Adipocyte (in vitro differentiated cells): Measurements from ENCODE around the gene RHOV.

Experiments
- DNase-seq: peaks from one replicate; pipeline ENCODE4 v3.0.0-alpha.2; 2015; ENCODE audit warnings: low read depth
- H3K27me3 ChIP-seq: replicated peaks from 2 replicates; pipeline ENCODE4 v1.7.0; 2013; ENCODE audit warnings: mild to moderate bottlenecking, low read length, moderate library complexity; ENCODE audit not compliant: control insufficient read depth, insufficient read depth
- H3K36me3 ChIP-seq: 2 replicates; pipeline ENCODE4 v1.7.0; 2013; ENCODE audit warnings: low read length, mild to moderate bottlenecking, moderate library complexity; ENCODE audit not compliant: control insufficient read depth, insufficient read depth, severe bottlenecking
- H3K4me1 ChIP-seq: 2 replicates; pipeline ENCODE4 v1.7.0; 2013; ENCODE audit warnings: mild to moderate bottlenecking, low read length, moderate library complexity; ENCODE audit not compliant: control insufficient read depth, insufficient read depth
- H3K4me3 ChIP-seq: 2 replicates; pipeline ENCODE4 v1.7.0; 2013; ENCODE audit warnings: mild to moderate bottlenecking, low read length, moderate library complexity
- H3K9ac ChIP-seq: 2 replicates; pipeline ENCODE4 v1.7.0; 2013; ENCODE audit warnings: mild to moderate bottlenecking, low read length, moderate library complexity
- H3K9me3 ChIP-seq: 2 replicates; pipeline ENCODE4 v1.7.0; 2013; ENCODE audit warnings: mild to moderate bottlenecking, low read length, moderate library complexity; ENCODE audit not compliant: control insufficient read depth

Gene RHOV

GRCh38 chr15:40891138-40891537 is 17.1 kb upstream of the RHOV start:
- H3K27me3 ChIP-seq, result no peaks in the 10 kb centered on the region
- DNase-seq, result no peak
- no peaks in the 10 kb centered on the region for H3K36me3 ChIP-seq
- H3K9me3 ChIP-seq, result no peaks in the 10 kb centered on the region
- no peak overlapping the region for H3K4me3 ChIP-seq
- H3K9ac ChIP-seq, result no peak overlapping the region
- H3K4me1 ChIP-seq, result peaks cover 14% of the 10 kb centered on the region

DNA sequence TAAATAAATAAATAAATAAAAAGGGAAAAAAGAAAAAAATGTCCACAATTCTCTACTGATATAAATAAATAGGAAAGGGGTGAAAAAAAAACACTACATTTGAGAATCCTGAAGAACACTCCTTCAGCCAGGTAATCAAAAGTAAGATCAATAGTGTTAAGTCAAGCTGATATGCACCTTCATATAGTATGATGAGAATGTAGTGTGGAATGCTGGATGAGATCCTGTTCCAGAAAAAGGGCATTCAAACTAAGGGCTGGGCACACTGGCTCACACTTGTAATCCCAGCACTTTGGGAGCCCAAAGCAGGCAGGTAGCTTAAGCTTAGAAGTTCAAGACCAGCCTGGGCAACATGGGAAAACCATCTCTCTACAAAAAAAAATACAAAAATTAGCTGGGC is 15.1 kb upstream of the RHOV start:
- DNase-seq, result no peak
- Histone ChIP-seq H3K9me3 (no peaks in the 10 kb centered on the region), H3K36me3 (no peaks in the 10 kb centered on the region), H3K4me3 (no peak overlapping the region), H3K9ac (no peak overlapping the region), H3K27me3 (no peaks in the 10 kb centered on the region), H3K4me1 (peaks cover 4% of the 10 kb centered on the region)

DNA sequence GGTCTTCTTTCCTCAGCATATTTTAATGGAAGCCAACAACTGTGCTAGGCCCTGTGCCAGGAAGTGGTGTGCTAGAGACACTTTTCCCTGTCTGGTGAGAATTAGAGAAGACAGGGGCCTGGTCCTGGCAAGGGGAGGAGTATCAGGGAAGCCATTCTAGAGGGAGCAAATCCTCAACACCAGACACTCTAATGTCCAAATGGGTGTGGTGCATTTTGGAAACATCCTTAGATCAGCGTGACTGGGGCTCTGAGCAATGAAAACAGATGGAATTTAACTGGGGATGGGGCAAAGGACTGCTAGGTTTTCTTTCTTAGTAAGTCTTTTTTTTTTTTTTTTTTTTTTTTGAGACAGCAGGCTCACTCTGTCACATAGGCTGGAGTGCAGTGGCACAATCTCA is 12.6 kb upstream of the RHOV start:
- Histone ChIP-seq H3K9ac (no peak overlapping the region), H3K4me3 (no peak overlapping the region), H3K4me1 (no peaks in the 10 kb centered on the region), H3K36me3 (no peaks in the 10 kb centered on the region), H3K9me3 (no peaks in the 10 kb centered on the region), H3K27me3 (no peaks in the 10 kb centered on the region)
- DNase-seq, result no peak

GRCh38 chr15:40881351-40881750 is 7.3 kb upstream of the RHOV start:
- DNase-seq, result no peak
- Histone ChIP-seq H3K27me3 (no peaks in the 10 kb centered on the region), H3K9me3 (no peaks in the 10 kb centered on the region), H3K4me3 (no peak overlapping the region), H3K4me1 (no peaks in the 10 kb centered on the region), H3K9ac (no peak overlapping the region), H3K36me3 (no peaks in the 10 kb centered on the region)

GRCh38 chr15:40879609-40880008 is 5.6 kb upstream of the RHOV start:
- H3K9ac ChIP-seq, result no peak overlapping the region
- H3K9me3 ChIP-seq, result no peaks in the 10 kb centered on the region
- H3K4me1 ChIP-seq, result no peaks in the 10 kb centered on the region
- H3K36me3 ChIP-seq, result no peaks in the 10 kb centered on the region
- no peak overlapping the region for H3K4me3 ChIP-seq
- no peak for DNase-seq
- H3K27me3 ChIP-seq, result peaks cover under 1% of the 10 kb centered on the region

DNA sequence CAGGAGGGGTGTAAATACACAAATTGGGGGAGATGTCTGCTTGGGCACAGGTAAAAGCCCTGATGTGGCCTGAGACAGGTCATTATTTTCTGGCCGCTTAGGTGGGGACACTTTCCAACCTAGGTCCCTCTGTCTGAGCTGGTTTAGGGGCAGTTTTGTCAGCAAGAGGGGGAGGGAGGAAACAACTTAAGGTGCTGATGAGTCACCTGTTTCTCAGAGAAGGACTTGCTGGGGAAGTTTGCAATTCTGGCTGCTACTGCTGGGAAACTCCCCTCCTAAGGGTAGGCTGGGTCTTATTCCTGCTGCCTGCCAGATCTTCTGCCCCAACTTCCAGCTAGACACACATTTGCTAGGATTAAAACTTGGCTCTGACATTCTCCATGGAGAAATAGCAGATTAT is 4.8 kb upstream of the RHOV start:
- no peak for DNase-seq
- Histone ChIP-seq H3K36me3 (no peaks in the 10 kb centered on the region), H3K4me1 (no peaks in the 10 kb centered on the region), H3K4me3 (no peak overlapping the region), H3K9ac (no peak overlapping the region), H3K27me3 (peaks cover 6% of the 10 kb centered on the region), H3K9me3 (no peaks in the 10 kb centered on the region)

DNA sequence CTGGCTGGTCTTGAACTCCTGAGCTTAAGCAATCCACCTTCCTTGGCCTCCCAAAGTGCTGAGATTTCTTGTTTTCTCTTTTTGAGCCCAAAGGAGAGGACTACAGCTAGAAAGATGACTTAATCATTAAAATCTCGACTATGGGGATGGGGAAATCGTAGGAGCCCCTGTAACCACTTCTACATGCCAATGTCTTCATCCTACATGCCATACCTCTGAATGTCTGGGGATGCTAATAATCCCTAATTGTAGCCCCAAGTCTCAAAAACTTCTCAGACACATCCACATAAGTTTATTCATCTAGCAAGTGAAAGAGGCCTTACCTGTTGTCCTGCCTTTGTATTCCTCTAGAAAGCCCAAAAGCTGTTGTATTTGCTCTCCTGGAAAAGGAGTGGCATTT is 3.7 kb upstream of the RHOV start:
- DNase-seq, result no peak

GRCh38 chr15:40875991-40876730 is 2.1 kb upstream of the RHOV start:
- no peak overlapping the region for H3K4me3 ChIP-seq
- H3K9ac ChIP-seq, result no peak overlapping the region
- H3K36me3 ChIP-seq, result no peaks in the 10 kb centered on the region
- H3K9me3 ChIP-seq, result no peaks in the 10 kb centered on the region
- no peaks in the 10 kb centered on the region for H3K4me1 ChIP-seq
- peak; percentile 24 for DNase-seq
- H3K27me3 ChIP-seq, result peaks cover 27% of the 10 kb centered on the region

More for the DNA sequence above, 3.7 kb upstream of the RHOV start:
- Histone ChIP-seq H3K36me3 (no peaks in the 10 kb centered on the region), H3K9ac (no peak overlapping the region), H3K27me3 (peaks cover 15% of the 10 kb centered on the region), H3K9me3 (no peaks in the 10 kb centered on the region), H3K4me3 (no peak overlapping the region), H3K4me1 (no peaks in the 10 kb centered on the region)

DNA sequence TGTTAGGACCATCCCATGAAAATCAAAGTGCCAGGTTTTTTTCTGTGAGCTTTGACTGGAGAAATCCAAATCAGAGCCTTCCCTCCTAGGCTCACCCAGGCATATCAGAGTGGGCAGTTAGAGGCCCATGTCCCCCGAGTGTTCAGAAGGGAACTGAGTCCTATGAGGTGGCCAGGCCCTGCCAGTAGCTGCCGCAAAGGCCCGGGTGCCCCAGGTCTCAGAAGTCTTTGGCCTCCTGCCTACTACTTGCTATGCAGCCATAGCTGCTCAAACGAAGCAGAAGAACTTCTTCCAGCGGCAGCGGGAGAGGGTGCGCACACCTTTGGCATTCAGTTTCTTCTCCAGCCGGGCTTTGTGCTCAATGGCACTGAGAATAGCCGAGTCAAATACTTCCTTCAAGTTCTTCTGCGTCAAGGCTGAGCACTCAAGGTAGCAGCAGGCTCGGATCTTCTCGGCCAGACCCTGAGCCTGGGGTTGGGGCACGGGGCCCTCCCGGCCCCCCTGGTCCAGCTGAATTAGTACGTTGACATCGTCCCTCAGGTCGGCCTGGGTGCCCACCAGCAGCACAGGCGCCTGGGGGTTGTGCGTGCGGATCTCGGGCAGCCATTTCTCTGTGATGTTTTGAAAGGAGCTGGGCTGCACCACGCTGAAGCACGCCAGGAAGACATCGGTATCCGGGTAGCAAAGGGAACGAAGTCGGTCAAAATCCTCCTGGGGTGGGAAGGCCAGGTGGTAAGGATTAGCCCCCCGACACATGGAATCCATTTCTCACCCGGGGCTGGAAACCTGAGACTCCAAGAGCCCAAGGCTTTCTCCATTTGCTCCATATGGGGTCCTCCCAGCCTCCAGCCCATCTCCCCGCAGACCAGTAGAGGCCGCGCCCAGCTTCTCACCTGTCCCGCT is 992 bp downstream of the RHOV start:
- Histone ChIP-seq H3K27me3 (peaks cover 28% of the 10 kb centered on the region), H3K4me1 (peaks cover 6% of the 10 kb centered on the region), H3K36me3 (no peaks in the 10 kb centered on the region), H3K9me3 (no peaks in the 10 kb centered on the region), H3K9ac (no peak overlapping the region), H3K4me3 (peak overlapping the region; percentile 56)
- no peak for DNase-seq

- Histone ChIP-seq H3K27me3 (peaks cover 29% of the 10 kb centered on the region), H3K36me3 (no peaks in the 10 kb centered on the region), H3K4me1 (peaks cover 6% of the 10 kb centered on the region), H3K9ac (no peak overlapping the region), H3K4me3 (no peak overlapping the region), H3K9me3 (no peaks in the 10 kb centered on the region)
- DNase-seq, result no peak
Measured at GRCh38 chr15:40871749-40872617, 2.1 kb downstream of the RHOV start.

- Histone ChIP-seq H3K9ac (no peak overlapping the region), H3K4me3 (no peak overlapping the region), H3K36me3 (no peaks in the 10 kb centered on the region), H3K4me1 (peaks cover 6% of the 10 kb centered on the region), H3K9me3 (no peaks in the 10 kb centered on the region), H3K27me3 (peaks cover 32% of the 10 kb centered on the region)
- no peak for DNase-seq
Measured at GRCh38 chr15:40870716-40871115, 3.3 kb downstream of the RHOV start.
